ENCODE measurements around the gene SLC35E2B.

SLC35E2B gene

DNA sequence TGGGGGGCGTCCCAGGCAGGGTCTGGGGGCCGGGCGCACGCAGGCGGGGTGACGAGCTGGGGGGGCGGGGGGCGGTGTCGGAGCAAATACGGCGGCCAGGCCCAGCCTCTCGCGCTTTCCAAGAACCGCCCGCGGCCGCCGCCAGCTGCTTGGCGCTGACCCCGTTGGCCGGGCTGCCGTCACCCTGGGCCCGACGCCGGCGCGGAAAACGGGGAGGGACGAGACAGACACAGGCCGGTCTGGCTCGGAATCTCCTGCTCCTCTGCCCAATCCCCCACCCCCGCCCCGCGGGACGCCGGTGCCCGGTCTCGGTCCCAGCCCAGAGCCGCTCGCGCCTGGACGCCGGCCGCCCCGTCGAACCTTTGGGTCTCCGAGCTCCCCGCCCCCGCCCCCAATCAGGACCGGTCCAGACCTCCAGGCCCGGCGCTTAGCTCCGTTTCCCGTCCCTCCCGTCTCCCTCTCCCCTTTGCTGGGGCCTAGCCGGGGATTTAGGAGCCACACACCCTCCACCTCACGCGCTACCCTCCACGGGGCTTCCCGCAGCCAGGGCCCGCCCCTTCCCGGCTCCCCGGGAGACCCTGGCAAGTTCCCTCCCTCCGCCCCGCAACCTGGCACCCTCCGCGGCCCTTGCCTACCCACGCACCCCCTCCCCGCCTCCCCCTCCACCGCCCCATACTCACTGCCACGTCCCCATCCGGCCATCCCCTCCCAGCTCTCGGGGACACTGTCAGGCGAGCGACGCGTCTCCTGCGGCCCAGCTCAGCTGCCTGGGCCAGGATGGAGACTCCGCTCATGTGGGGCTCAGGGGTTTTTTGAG lies 61.4 kb downstream of the SLC35E2B start:
- TF ChIP-seq TAF1 (IDR thresholded peaks at IDR 0.05; ENCODE audit: borderline replicate concordance, insufficient read depth, low read length) (no peak), FOXP2 (optimal IDR thresholded peaks at IDR 0.05; ENCODE audit: borderline replicate concordance, extremely low read depth, extremely low read length, insufficient read depth) (no peak), SIN3A (IDR thresholded peaks at IDR 0.05; ENCODE audit: borderline replicate concordance, insufficient read depth, low read length) (no peak), POLR2AphosphoS5 (IDR thresholded peaks at IDR 0.05; ENCODE audit: low read depth, low read length) (no peak)
- TF ChIP-seq, protein P1, sequence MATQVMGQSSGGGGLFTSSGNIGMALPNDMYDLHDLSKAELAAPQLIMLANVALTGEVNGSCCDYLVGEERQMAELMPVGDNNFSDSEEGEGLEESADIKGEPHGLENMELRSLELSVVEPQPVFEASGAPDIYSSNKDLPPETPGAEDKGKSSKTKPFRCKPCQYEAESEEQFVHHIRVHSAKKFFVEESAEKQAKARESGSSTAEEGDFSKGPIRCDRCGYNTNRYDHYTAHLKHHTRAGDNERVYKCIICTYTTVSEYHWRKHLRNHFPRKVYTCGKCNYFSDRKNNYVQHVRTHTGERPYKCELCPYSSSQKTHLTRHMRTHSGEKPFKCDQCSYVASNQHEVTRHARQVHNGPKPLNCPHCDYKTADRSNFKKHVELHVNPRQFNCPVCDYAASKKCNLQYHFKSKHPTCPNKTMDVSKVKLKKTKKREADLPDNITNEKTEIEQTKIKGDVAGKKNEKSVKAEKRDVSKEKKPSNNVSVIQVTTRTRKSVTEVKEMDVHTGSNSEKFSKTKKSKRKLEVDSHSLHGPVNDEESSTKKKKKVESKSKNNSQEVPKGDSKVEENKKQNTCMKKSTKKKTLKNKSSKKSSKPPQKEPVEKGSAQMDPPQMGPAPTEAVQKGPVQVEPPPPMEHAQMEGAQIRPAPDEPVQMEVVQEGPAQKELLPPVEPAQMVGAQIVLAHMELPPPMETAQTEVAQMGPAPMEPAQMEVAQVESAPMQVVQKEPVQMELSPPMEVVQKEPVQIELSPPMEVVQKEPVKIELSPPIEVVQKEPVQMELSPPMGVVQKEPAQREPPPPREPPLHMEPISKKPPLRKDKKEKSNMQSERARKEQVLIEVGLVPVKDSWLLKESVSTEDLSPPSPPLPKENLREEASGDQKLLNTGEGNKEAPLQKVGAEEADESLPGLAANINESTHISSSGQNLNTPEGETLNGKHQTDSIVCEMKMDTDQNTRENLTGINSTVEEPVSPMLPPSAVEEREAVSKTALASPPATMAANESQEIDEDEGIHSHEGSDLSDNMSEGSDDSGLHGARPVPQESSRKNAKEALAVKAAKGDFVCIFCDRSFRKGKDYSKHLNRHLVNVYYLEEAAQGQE (IDR thresholded peaks at IDR 0.05; ENCODE audit: insufficient read depth in 1 of 2, low read depth in 2 of 2, low read length in 2 of 2), result no peak

DNA sequence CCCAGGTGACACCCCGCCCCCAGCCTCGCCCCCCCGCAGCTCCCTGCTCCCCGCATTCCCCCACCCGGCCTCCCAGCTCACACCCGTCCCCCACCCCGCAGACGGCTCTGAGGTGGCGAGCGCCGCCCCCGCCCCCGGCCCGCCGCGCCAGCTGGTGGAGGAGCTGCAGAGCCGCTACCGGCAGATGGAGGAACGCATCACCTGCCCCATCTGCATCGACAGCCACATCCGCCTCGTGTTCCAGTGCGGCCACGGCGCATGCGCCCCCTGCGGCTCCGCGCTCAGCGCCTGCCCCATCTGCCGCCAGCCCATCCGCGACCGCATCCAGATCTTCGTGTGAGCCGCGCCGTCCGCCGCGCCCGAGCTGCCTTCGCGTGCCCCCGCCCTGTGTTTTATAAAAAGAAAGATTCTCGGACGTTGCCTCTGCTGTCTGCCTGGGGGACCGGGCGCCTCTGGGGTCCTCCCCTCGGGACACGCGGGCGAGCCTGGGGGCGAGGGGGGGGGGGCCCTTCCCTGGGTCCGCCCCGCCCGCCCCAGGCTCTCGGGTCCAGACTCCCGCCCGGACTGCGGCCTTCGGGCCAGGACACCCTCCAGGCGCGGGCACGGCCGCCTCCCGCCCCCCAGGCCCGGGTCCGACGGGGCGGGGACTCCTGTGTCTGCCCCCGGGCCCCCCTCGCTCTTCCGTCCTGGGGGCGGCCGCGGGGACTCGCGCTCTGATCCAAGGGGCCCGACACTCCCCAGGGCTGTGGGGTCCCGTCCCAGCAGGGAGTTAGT lies 62.2 kb downstream of the SLC35E2B start:
- TF ChIP-seq, protein P1 (IDR thresholded peaks at IDR 0.05; ENCODE audit: insufficient read depth in 1 of 2, low read depth in 2 of 2, low read length in 2 of 2), result no peak
- no peak for TF ChIP-seq SIN3A (IDR thresholded peaks at IDR 0.05; ENCODE audit: borderline replicate concordance, insufficient read depth, low read length)
- TF ChIP-seq TAF1 (IDR thresholded peaks at IDR 0.05; ENCODE audit: borderline replicate concordance, insufficient read depth, low read length), result no peak
- no peak for TF ChIP-seq POLR2AphosphoS5 (IDR thresholded peaks at IDR 0.05; ENCODE audit: low read depth, low read length)
- TF ChIP-seq FOXP2 (optimal IDR thresholded peaks at IDR 0.05; ENCODE audit: borderline replicate concordance, extremely low read depth, extremely low read length, insufficient read depth), result no peak

DNA sequence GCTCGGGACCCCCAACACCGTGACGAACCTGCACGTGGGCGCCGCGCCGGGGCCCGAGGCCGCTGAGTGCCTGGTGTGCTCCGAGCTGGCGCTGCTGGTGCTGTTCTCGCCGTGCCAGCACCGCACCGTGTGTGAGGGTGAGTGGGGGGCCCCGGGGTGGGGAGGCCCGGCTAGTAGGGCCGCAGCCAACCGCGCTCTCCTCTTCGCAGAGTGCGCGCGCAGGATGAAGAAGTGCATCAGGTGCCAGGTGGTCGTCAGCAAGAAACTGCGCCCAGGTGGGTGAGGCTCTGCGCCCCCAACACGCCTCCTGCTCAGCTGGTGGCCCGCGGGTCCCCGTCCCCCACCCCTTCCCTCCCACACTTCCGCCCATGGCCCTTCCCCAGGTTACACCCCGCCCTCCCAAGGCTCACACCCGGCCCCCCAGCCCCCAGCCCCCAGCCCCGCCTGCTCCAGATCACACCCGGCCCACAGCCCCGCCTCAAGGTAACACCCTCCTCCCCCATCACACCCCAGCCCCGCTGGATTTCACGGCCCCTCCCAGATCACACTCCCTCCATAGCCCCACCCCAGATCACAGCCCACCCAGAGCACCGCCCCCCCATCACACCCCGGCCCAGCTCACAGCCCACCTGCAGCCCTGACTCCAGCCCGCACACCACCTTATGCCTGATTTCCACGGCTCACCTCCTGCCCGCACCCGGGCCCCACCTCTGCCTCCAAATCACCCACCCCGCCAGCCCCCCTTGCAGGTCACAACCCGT lies 63.0 kb downstream of the SLC35E2B start:
- TF ChIP-seq, protein P1 (IDR thresholded peaks at IDR 0.05; ENCODE audit: insufficient read depth in 1 of 2, low read depth in 2 of 2, low read length in 2 of 2), result no peak
- TF ChIP-seq SIN3A (IDR thresholded peaks at IDR 0.05; ENCODE audit: borderline replicate concordance, insufficient read depth, low read length) (no peak), POLR2AphosphoS5 (IDR thresholded peaks at IDR 0.05; ENCODE audit: low read depth, low read length) (no peak), FOXP2 (optimal IDR thresholded peaks at IDR 0.05; ENCODE audit: borderline replicate concordance, extremely low read depth, extremely low read length, insufficient read depth) (no peak), TAF1 (IDR thresholded peaks at IDR 0.05; ENCODE audit: borderline replicate concordance, insufficient read depth, low read length) (no peak)

DNA sequence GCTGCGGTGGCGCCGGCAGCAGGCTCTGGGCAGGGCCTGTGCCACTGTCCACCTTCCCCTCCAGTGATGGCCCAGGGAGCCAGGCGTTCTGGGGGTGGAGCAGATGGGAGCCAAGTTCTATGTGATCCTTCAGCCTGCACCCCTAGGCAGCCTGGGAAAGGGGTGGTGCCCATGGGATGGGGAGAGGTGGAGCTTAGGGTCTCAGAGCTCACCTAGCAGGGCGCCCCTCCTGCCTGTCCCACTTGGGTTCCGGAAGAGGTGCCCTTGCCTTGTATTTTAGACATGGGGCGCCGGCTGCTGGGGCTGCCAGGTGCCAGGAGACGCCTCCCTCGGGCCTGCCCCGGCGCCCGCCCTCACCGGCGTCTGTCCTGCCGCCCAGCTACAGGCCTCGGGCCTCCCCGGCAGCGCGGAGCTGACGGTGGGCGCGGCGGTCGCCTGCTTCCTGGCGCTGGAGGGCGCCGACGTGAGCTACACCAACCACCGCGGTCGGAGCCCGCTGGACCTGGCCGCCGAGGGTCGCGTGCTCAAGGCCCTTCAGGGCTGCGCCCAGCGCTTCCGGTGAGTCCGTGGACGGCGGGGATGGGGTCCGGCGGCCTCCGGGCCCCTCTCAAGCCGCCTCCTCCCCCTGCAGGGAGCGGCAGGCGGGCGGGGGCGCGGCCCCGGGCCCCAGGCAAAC lies 63.7 kb downstream of the SLC35E2B start:
- no peak for TF ChIP-seq POLR2AphosphoS5 (IDR thresholded peaks at IDR 0.05; ENCODE audit: low read depth, low read length)
- no peak for TF ChIP-seq FOXP2 (optimal IDR thresholded peaks at IDR 0.05; ENCODE audit: borderline replicate concordance, extremely low read depth, extremely low read length, insufficient read depth)
- TF ChIP-seq, protein P1 (IDR thresholded peaks at IDR 0.05; ENCODE audit: insufficient read depth in 1 of 2, low read depth in 2 of 2, low read length in 2 of 2), result no peak
- no peak for TF ChIP-seq SIN3A (IDR thresholded peaks at IDR 0.05; ENCODE audit: borderline replicate concordance, insufficient read depth, low read length)
- no peak for TF ChIP-seq TAF1 (IDR thresholded peaks at IDR 0.05; ENCODE audit: borderline replicate concordance, insufficient read depth, low read length)
